ENCODE data around the gene AOC3.
"Not testable (repeated sequence)": the region's sequence is repeated elsewhere in the genome, so short reads cannot be mapped to it uniquely, and the experiment has no call there.

The AOC3 gene

GRCh38 chr17:42868338-42868737, 17.3 kb downstream of the AOC3 start:
- no peak for DNase-seq

GRCh38 chr17:42871647-42872046, 20.6 kb downstream of the AOC3 start:
- DNase-seq = no peak

DNA sequence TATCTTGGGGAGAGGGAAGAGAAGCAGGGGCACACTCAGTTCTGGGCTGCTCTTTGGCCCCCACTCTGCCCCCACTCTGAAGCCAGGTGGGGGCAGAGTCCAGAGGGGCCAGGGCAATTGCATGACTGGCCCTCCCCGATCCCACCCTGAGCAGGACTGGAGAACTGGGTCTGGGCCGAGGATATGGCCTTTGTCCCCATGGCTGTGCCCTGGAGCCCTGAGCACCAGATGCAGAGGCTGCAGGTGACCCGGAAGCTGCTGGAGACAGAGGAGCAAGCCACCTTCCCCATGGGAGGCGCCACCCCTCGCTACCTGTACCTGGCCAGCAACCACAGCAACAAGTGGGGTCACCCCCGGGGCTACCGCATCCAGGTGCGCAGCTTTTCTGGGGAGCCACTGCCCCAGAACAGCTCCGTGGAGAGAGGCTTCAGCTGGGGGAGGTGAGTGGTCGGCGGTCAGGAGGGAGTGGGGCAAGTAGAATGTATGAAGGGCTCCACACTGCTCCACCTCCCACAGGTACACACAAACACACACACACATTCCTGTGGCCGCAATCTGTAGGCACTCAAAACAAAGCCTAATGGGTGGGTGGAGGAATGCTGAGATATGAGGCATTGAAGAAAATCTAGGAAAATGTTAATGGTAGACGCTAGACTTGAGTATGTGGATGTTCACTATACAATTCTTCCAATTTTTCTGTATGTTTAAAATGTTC, 21.4 kb downstream of the AOC3 start:
- DNase-seq = no peak

- DNase-seq = no peak
Observed at GRCh38 chr17:42873315-42873714, 22.3 kb downstream of the AOC3 start.

- DNase-seq = not testable (repeated sequence)
Observed at GRCh38 chr17:42873932-42874695, 23.1 kb downstream of the AOC3 start.

GRCh38 chr17:42877037-42877436, 26.0 kb downstream of the AOC3 start:
- no peak for DNase-seq

GRCh38 chr17:42878123-42878880, 27.3 kb downstream of the AOC3 start:
- DNase-seq = no peak

GRCh38 chr17:42878924-42879595, 28.1 kb downstream of the AOC3 start:
- no peak for DNase-seq

DNA sequence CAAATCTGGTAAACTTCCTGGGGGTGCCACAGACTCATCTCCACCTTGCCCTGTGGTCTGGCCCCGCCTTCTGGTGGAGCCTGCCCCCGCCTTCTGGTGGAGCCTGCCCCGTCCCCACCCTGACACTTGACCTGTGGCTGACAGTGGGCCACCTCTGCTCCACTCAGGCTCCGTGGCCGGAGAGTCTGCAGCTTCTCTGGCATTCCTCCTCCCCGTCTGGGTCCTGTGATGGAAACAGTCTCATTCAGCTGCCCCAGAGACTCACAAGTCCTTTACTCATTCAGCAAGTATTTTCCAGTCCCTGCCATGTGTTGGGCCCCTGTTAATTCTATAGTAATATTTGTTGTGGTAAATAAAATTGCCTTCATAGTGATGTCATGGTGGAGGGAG, 28.6 kb downstream of the AOC3 start:
- no peak for DNase-seq

DNA sequence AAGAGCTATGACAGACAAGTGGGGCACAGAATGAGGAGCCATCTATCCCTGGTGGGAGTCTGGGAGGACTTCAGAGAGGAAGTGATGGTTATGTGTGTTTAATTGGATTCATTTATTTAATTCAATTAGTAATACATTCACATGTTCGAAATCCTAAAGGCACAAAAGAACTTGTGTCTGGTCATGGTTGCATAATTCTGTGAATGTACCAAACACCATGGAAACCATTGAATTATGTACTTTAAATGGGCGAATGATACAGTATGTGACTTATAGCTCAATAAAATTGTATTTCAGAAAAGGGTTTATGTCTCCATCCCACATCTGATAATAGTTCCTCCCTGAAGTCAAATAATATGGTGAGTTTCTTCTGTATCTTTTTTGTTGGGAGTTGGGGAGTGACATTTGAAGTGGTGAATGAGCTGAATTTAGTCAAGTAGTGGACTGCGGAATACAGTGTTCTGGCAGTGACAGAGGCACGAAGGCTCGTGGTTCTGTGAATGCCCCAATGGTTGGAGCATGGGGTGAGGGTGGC, 29.8 kb downstream of the AOC3 start:
- DNase-seq = no peak

DNA sequence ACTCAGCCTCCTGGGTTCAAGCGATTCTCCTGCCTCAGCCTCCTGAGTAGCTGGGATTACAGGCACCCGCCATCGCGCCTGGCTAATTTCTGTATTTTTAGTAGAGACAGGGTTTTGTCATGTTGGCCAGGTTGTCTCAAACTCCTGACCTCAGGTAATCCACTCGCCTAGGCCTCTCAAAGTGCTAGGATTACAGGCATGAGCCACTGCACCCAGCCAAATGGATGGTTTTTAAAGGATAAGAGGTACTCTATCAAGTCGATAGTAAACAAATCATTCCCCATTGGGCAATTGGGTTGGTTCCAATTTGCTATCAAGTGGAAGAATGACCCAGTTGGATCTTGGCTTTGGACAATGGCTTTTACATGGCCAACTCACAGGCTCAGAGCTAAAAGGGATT, 30.7 kb downstream of the AOC3 start:
- DNase-seq = not testable (repeated sequence)

DNA sequence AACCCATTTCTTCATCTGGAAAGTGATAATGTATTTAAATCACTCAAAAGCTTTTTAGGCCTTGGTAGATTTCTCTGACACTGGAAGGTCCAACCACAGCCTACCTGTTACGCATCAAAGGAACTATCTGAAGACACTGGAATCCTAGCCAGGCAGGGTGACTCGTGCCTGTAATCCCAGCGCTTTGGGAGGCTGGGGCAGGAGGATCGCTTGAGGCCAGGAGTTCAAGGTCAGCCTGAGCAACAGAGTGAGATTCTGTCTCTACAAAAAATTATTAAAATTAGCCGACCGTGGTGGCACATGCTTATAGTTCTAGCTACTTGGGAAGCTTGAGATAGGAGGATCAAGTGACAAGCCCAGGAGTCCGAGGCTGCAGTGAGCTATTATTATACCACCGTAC, 31.2 kb downstream of the AOC3 start:
- no peak for DNase-seq

GRCh38 chr17:42883802-42884558, 33.0 kb downstream of the AOC3 start:
- DNase-seq = no peak

DNA sequence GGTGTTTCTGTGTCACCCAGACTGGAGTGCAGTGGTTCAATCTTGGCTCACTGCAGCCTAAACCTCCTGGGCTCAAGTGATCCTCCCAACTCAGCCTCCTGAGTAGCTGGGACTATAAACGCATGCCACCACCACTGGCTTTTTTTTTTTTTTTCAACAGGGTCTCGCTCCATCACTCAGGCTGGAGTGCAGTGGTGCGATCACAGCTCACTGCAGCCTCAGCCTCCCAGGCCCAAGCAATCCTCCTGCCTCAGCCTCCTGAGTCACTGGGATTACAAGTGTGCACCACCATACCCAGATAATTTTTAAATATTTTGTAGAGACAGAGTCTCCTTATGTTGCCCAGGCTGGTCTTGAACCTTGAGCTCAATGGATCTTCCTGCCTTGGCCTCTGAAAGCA, 34.8 kb downstream of the AOC3 start:
- DNase-seq = not testable (repeated sequence)

- DNase-seq = no peak
Observed at GRCh38 chr17:42886283-42887176, 35.5 kb downstream of the AOC3 start.

GRCh38 chr17:42889809-42890208, 38.8 kb downstream of the AOC3 start:
- no peak for DNase-seq

GRCh38 chr17:42891539-42892152, 40.6 kb downstream of the AOC3 start:
- no peak for DNase-seq

DNA sequence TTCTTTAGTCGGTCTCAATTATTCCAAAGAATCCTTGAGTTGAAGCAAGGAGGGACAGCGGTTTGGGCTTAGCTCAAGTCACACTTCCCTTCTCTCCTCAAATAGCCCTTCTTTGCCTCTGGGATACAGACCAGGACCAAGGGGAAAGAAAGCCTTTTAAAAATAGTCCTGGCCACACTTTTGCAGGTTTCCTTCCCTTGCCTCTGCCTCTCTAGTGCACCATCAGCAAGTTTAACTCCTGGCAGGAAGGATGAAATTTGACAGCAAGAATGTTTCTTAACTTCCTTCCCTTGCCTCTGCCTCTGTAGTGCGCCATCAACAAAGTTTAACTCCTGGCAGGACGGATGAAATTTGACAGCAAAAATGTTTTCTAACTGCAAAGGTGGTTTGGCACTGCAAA, 42.4 kb downstream of the AOC3 start:
- no peak for DNase-seq

DNA sequence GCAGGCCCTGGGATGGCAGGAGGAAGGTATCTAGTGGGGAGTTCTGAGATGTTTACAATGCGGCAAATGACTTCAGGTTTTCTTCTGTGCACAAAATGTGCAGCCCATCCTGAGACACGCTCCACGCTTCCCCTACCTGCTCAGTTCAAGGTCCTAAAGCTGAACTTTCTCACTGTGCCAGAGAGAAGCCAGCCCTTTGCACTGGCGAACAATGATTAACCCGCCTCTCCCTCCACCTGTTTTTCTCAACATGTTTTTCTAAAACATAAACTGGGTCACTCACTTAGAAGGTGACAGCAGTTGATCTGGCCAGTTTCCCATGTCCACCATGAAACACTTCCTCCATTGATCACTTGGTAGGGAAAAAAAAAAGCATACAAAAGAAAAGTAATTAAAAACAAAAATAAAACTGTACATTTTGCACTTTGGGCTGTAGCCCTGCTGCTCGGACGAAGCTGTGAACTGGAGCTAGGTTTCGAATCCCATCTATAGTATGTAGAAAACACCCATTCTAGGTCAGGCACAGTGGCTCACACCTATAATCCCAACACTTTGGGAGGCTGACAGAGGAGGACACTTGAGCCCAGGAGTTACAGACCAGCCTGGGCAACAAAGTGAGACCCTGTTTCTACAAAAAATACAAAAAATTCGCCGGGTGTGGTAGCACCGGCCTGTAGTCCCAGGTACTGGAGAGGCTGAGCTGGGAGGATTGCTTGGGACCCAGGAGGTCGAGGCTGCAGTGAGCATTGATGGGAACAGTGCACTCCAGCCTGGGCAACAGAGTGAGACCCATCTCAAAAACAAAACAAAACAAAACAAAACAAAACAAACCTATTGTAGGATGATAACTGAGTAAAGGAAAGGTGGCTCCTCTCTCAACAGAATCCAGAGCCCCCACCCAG, 43.5 kb downstream of the AOC3 start:
- no peak for DNase-seq

- peak; percentile 29 for DNase-seq
Observed at GRCh38 chr17:42895185-42895555, 44.2 kb downstream of the AOC3 start.
